ENCODE measurements around the gene RGMB.
"Not testable (repeated sequence)": the region's sequence is repeated elsewhere in the genome, so short reads cannot be mapped to it uniquely, and the experiment has no call there.

DNA sequence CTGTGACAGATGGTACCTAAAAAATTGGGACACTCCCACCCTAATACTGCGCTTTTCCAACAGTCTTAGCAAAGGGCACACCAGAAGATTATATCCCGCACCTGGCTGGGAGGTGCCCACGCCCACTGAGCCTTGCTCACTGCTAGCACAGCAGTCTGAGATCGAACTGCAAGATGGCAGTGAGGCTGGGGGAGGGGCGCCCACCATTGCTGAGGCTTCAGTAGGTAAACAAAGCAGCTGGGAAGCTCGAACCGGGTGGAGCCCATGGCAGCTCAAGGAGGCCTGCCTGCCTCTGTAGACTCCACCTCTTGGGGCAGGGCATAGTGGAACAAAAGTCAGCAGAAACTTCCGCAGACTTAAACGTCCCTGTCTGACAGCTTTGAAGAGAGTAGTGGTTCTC is 36.0 kb upstream of the RGMB start:
- TF ChIP-seq POLR2A, POLR2AphosphoS5, CTCF, EP300 (IDR thresholded peaks at IDR 0.05): not testable (repeated sequence)

Data from gastroesophageal sphincter (tissue), 3 donors.